ENCODE data around the gene GRM4.

The GRM4 gene

DNA sequence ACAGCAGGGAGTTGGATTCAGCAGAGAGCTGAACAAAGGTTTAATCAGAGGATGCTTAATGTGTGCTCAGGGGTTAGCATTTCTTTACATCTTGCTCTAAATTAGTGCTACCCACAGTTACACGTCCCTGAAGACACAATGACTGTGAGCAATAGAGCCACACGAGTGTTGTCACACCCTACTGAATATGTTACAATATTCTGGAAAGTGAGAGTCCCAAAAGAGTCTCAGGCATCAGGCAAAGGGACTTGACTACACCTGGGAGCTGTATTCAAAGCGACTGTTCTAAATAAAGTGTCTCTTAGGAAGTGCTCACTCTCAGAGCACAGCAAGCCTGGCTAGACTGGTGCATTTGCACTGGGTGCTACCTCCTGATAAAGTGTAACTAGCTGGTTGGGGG is 108.7 kb downstream of the GRM4 start:
- DNase-seq, result no peak

DNA sequence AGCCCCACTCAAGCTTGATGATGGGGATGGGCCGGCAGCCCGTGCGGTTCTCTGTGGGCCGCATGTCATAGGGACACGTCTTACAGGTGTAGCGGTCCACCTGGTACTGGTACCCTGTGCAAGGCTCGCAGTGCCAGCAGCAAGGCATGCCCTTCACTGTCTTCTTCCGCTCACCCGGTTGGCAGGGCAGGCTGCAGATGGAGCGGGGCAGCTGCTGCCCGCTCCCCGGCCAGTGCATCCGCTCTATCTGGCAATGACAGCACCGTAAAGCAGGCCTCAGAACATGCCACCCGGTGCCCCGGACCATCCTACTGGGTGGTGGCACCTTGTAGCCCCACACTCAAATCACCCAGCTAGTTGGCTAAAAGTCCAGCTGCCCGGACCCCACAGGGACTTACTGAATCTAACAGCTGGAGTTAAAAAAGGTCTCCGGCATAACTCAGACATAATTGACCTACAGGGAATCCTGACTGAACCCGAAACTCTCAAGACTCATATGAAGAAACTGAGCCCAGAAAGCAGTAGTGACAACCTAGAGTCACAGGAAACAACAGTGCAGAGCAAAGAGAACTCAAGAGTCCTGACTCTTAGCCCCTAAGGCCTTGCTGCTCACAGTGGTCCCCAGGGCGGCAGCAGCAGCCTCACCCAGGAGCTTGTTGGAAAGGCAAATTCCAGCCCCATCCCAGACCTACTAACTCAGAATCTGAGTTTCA is 109.4 kb downstream of the GRM4 start:
- DNase-seq, result no peak

GRCh38 chr6:34035704-34036356 is 110.1 kb downstream of the GRM4 start:
- DNase-seq, result no peak

GRCh38 chr6:34035161-34035560 is 110.7 kb downstream of the GRM4 start:
- no peak for DNase-seq

- no peak for DNase-seq
Measured at GRCh38 chr6:34032856-34033255, 113.0 kb downstream of the GRM4 start.

DNA sequence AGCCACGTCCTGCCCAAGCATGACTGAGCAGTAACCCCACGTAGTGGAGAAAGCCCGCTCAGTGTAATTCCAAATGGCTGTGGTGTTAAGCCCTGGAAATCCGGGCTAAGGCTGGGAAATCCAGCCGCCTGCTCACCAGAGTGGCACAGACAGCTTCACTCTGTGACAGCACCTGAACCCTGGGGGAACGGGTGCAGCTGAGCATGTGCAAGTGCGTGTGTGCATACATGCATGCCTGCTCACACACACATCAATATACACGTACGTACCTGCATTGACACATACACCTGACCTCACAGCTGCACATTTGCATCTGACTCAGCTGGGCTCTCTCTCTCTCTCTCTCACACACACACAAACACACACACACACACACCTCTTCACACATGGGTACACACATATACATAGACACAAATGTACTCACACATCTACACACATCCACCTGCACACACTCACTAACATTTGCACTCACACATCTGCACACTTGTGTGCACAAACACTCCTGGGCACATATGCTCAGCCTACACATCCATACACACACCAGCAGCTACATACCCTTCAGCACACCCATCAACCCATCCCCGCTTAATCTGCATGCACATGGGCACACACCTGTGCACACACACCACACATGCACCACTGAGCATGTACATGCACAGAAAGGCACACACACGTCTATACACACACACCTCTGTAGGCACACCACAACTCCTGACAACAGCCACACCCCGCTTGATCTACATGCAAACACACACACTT is 114.1 kb downstream of the GRM4 start:
- DNase-seq, result no peak

DNA sequence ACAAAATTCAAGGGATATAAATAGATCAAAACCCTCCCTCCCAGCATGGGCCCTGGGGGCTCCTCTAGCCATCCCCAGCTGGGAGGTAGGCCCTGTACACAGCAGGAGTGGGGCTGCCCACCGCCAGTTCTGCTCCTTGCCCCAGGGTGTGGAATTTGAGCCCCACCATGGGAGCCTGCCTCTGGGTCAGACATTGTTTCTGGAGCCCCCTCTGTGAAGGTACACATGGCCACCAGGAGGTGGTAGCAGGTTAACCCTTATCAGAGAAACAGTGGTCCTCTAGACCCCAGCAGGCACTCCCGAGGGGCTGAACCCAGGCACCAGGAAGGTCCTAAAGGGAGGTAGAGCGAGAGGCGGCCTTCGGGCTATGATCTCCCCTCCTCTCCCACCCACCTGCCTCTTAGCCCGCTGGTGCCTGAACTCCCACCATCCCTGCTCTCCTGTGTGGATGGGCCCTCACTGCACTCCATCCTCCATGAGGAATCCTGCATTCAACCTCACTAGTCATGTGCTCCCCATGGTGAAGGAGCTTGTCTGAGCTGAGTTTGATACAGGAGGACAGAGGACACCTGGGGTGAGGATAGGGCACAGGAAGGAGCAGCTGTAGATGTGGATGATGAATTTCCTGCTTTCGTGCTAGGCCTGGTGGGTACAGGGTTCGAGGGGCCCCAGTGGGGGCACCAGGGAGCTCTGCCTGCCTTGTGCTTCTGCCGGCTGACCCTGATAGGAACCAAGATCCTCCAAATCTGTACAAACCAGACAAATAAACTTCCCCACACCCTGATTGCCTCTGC is 114.9 kb downstream of the GRM4 start:
- DNase-seq, result no peak

DNA sequence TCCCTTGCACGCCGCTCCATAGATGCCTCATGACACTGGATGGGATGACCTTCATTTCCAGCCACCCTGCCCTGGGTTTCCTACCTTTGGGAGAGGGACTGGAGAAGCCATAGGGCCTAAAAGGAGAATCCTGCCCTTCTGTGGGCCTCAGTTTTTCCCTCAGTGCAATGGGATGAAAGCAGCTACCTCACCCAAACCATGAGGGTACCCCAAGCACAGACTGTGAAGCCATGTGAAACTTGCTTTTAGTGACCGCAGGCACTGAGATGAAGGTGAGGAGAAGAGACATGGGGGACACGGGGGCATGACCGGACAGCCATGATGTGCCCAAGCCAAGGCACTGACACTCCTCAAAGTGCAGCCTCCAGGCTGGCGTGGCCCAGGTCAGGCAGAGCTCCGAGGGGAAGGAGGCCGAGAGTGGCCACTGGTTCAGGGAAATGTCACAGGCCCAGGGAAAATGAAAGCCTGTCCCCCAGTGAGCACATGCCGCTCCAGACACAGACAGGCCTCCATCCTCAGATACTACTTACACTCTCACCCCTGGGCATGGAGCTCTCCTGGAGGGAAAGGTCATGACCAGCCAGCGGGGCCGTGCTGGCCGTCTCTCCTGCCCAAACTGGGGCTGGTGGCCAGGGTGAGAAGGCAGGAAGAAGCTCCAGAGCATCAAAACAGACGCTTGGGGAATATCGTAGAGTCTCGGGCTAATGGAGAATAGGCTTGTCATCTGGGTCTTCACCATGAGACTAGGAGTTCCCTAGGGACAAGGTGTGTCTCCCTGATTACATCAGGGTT is 116.2 kb downstream of the GRM4 start:
- DNase-seq, result no peak

- no peak for DNase-seq
Measured at GRCh38 chr6:34028691-34029360, 117.1 kb downstream of the GRM4 start.

DNA sequence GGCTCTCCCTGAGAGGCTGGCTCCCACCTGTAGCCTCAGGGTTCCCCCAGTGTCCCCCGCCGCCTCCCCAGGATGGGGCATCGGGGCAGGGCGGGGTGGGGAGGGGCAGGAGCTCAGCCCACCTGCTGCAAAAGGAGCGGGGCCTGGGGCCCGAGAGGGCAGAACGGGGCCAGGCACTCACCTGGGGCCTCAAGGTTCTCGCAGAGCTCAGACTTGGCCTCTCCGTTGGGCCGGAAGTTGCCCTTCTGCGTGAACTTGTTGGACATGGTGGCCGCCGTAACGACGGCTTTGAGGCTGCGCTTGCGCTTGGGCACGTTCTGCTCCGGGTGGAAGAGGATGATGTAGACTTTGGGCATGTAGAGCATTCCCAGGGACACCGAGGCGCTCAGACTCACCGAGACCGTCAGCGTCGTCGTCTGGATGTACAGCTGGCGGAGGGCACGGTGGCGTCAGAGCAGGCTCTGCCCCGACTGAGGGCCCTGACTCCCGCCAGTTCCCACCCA is 117.9 kb downstream of the GRM4 start:
- no peak for DNase-seq

DNA sequence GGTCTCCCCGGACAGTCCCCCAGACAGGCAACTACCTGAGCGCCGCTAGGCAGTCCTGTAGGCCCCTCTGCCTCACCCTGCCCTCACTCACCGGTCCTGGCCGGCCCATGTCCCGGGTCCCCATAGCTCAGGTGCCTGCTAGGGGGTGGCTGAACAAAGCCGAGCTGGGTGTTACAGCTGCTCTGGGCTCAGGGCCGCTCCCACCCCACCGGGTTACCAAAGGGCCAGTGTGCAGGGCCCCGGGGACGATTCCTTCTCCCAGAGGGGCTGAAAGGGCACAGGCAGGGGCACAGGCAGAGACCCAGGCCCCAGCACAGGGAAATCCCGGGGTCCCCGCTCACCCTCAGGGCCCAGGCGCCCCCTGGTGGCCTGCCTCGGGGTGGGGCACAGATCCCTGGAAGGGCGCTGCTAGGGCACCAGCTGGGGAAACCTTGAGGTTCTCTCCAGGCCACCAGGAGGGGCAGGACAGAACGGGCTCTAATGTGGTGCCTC is 118.4 kb downstream of the GRM4 start:
- DNase-seq, result no peak

DNA sequence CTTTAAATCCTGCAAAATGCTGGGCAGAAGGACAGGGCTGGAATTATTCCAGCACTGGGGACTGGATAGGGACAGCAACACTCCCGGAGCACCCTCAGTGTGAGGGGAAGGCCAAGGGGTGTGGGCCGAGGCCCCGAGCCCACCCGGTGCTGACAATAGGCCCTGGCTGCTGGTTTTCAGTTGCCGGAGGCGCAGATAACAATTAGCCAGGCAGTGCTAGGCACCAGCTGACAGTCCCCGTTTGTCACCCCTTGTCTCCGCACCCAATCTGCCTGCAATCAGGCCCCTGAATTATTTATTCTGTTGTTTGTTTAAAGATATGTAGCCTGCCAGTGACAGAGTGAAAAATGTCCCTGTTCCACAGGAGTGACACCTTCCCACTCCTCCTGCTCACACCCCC is 120.0 kb downstream of the GRM4 start:
- no peak for DNase-seq

DNA sequence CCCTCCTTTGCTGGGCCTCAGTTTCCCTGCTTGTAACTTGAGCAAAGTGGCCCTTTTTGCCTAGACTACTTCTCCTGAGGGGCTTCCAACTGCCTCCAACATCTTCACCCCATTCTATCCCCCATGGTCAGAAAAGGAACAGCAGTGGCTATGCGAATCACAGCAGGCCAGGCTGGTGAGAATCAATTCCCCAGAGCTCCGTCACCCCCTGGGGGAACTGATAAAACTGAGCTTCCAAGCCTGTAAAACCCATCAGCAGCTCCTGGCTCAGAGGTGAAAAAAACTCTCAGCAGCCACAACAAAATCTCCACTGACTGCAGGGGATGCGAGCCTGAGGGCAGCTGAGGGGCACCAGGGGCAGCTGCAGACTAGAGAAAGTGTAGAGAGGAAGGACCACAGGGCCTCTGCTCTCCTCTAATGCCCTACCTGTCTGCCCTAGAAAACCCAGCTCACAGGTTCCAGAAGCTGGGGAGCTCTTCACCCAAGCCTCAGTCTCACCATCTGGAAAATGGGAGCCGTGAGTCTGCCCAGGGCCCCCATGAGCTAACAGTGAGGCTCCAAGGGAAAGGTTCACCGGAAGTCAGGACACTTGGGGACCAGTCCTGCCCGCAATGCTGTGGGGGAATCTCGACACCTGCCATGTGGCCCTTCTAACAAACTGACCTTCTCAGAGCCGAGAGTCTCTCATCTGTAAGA is 120.6 kb downstream of the GRM4 start:
- DNase-seq, result no peak

DNA sequence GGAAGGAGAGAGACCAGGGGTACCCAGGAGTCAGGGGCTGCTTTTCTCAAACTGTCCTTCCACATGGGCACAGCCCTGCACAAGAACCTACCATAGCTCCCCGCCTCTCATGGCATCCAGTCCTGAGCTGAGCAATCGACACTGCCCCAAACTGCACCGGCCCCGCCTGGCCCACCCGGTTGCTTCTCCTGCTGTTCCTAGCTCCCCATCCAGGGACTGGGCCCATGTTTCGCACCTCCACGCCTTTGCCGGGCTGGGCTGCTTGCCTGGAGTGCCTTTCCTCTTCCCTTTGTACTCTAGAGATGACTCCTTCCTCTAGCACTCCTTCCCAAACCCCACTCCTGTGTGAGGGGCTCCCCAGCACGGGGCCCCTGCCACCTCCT is 123.0 kb downstream of the GRM4 start:
- DNase-seq, result no peak

GRCh38 chr6:34022250-34022872 is 123.5 kb downstream of the GRM4 start:
- DNase-seq, result no peak

GRCh38 chr6:34021554-34022190 is 124.2 kb downstream of the GRM4 start:
- no peak for DNase-seq

GRCh38 chr6:34020807-34021553 is 124.9 kb downstream of the GRM4 start:
- DNase-seq, result no peak

- DNase-seq, result no peak
Measured at GRCh38 chr6:34020278-34020677, 125.6 kb downstream of the GRM4 start.
